GM21576 (cell line): ENCODE data around the gene RAPGEF5.
A peak's percentile ranks its signal among the peaks of the same experiment; 100 is the strongest.

Experiments used
- ATAC-seq: cut with Tn5 transposase; IDR thresholded peaks from one replicate; pipeline ENCODE4 v1.9.1; 2021; ENCODE audit warnings: mild to moderate bottlenecking, moderate library complexity; ENCODE audit not compliant: unreplicated experiment

RAPGEF5 gene

GRCh38 chr7:22351329-22351692 is 5.6 kb downstream of the RAPGEF5 start:
- ATAC-seq = peak; percentile 74

GRCh38 chr7:22350466-22351328 is 6.3 kb downstream of the RAPGEF5 start:
- peak; percentile 56 for ATAC-seq

- no peak for ATAC-seq
Measured at GRCh38 chr7:22348379-22348778, 8.6 kb downstream of the RAPGEF5 start.

GRCh38 chr7:22346383-22347107 is 10.4 kb downstream of the RAPGEF5 start:
- no peak for ATAC-seq

GRCh38 chr7:22344655-22345054 is 12.3 kb downstream of the RAPGEF5 start:
- no peak for ATAC-seq

- no peak for ATAC-seq
Measured at GRCh38 chr7:22343612-22344011, 13.3 kb downstream of the RAPGEF5 start.

GRCh38 chr7:22343071-22343470 is 13.9 kb downstream of the RAPGEF5 start:
- ATAC-seq = no peak

- ATAC-seq = no peak
Measured at GRCh38 chr7:22339725-22340390, 17.1 kb downstream of the RAPGEF5 start.

GRCh38 chr7:22338877-22339276 is 18.1 kb downstream of the RAPGEF5 start:
- ATAC-seq = no peak

- no peak for ATAC-seq
Measured at GRCh38 chr7:22338411-22338810, 18.5 kb downstream of the RAPGEF5 start.

GRCh38 chr7:22333680-22334141 is 23.2 kb downstream of the RAPGEF5 start:
- no peak for ATAC-seq

GRCh38 chr7:22332461-22332870 is 24.5 kb downstream of the RAPGEF5 start:
- ATAC-seq = no peak

GRCh38 chr7:22331704-22332103 is 25.2 kb downstream of the RAPGEF5 start:
- ATAC-seq = no peak

GRCh38 chr7:22330903-22331302 is 26.1 kb downstream of the RAPGEF5 start:
- no peak for ATAC-seq

- ATAC-seq = no peak
Measured at GRCh38 chr7:22329816-22330524, 27.0 kb downstream of the RAPGEF5 start.

- ATAC-seq = no peak
Measured at GRCh38 chr7:22326181-22326580, 30.8 kb downstream of the RAPGEF5 start.

GRCh38 chr7:22325671-22326070 is 31.3 kb downstream of the RAPGEF5 start:
- ATAC-seq = no peak

GRCh38 chr7:22323714-22324113 is 33.2 kb downstream of the RAPGEF5 start:
- no peak for ATAC-seq

- ATAC-seq = no peak
Measured at GRCh38 chr7:22320416-22320815, 36.5 kb downstream of the RAPGEF5 start.

- no peak for ATAC-seq
Measured at GRCh38 chr7:22319424-22320403, 37.2 kb downstream of the RAPGEF5 start.
